Sigmoid colon (tissue), 7 donors: Measurements from ENCODE around the gene DGKI. TPM values are rescaled to one million over a fixed set of nuclear protein-coding genes. Genes with fewer than 3 reads are reported as not detected.

Source experiments
- DNase-seq: peaks from one replicate; pipeline ENCODE4 v3.0.0-alpha.2; 2019
- H3K27ac ChIP-seq, 4 donors: fragments of 200-600 bp; sonication (generic); one replicate each; pipeline ENCODE4 v1.5.1; 2016 to 2019; ENCODE audit warnings: mild to moderate bottlenecking in 1 of 4
- H3K27me3 ChIP-seq, 3 donors: fragments of 200-600 bp; sonication (generic); one replicate each; pipeline ENCODE4 v1.5.1; 2019; ENCODE audit warnings: mild to moderate bottlenecking in 1 of 3
- H3K36me3 ChIP-seq, 4 donors: fragments of 200-600 bp; sonication (generic); one replicate each; pipeline ENCODE4 v1.5.1; 2016 to 2019
- H3K4me1 ChIP-seq, 4 donors: fragments of 200-600 bp; sonication (generic); one replicate each; pipeline ENCODE4 v1.5.1; 2017 to 2019
- H3K4me3 ChIP-seq, 4 donors: fragments of 200-600 bp; sonication (generic); one replicate each; pipeline ENCODE4 v1.5.1; 2017 to 2019; ENCODE audit warnings: mild to moderate bottlenecking in 2 of 4, moderate library complexity in 1 of 4
- H3K9me3 ChIP-seq, 4 donors: fragments of 200-600 bp in 3 of 4; sonication (generic) in 3 of 4; one replicate each; pipeline versions ENCODE4 v1.5.1 to v1.6.1; 2013 to 2019
- CTCF ChIP-seq, 4 experiments: fragments of 450-650 bp in 3 of 4; fragments of 200-600 bp in 1 of 4; IDR thresholded peaks; one replicate each; pipeline ENCODE4 v1.5.1; 2016 to 2019; ENCODE audit warnings: antibody characterized with exemption in 4 of 4, mild to moderate bottlenecking in 3 of 4, moderate library complexity in 2 of 4
- EP300 ChIP-seq, 4 donors: sonication (generic); formaldehyde crosslinking; IDR thresholded peaks; one replicate each; pipeline ENCODE4 v1.6.1; 2017; ENCODE audit warnings: antibody characterized with exemption in 4 of 4
- POLR2A ChIP-seq, 2 donors: fragments of 450-650 bp; IDR thresholded peaks; one replicate each; pipeline ENCODE4 v1.6.1; 2016; ENCODE audit warnings: antibody characterized with exemption in 2 of 2, mild to moderate bottlenecking in 2 of 2, moderate library complexity in 2 of 2
- POLR2AphosphoS5 ChIP-seq, 4 donors: sonication (generic); formaldehyde crosslinking; IDR thresholded peaks; one replicate each; pipeline ENCODE4 v1.6.1; 2017; ENCODE audit warnings: antibody characterized with exemption in 4 of 4
- WGBS, 2 donors: extraction: QIAGEN DNeasy Blood & Tissue Kit; methylation state at CpG; one replicate each; pipeline ENCODE4 v1.1.7; 2013; 5-methylcytosine and 5-hydroxymethylcytosine counted together
- intact Hi-C: fragments of 100-400 bp; cut with DNase I; formaldehyde crosslinking; loops from one replicate; pipeline ENCODE4 v1.15.1; 2023
- polyA plus RNA-seq, 3 donors: library from polyadenylated mRNA; stranded (reverse); fragments of 200-250 nt; gene quantifications; one replicate each; pipeline ENCODE4 v1.2.3, GENCODE V29; 2013
- total RNA-seq, 4 donors: library from RNA; depleted of rRNA; stranded (reverse); fragments of >200 nt; gene quantifications; one replicate each; pipeline ENCODE4 v1.1.0, GENCODE V29; 2016
- donor health status: healthy with polysubstance abuse.
- donor health status: Bipolar disorder and iron deficiency.
- donor health status: healthy.

DGKI gene
- total and polyA plus RNA-seq, 7 donors, result 0.17 to 7.6 (median 1.0) TPM; not detected in 1

GRCh38 chr7:137789215-137789882 lies 57.4 kb downstream of the DGKI start:
- no peaks in the 10 kb centered on the region for H3K27me3 ChIP-seq
- TF ChIP-seq CTCF (IDR thresholded peaks at IDR 0.05), result no peak
- TF ChIP-seq EP300 (IDR thresholded peaks at IDR 0.05), result no peak
- TF ChIP-seq POLR2A (IDR thresholded peaks at IDR 0.05), result no peak
- TF ChIP-seq POLR2AphosphoS5 (IDR thresholded peaks at IDR 0.05), result no peak
- no peaks in the 10 kb centered on the region for H3K4me1 ChIP-seq
- no peak overlapping the region for H3K4me3 ChIP-seq
- H3K9me3 ChIP-seq, result no peaks in the 10 kb centered on the region
- 84 to 86% methylated on average over 4 of the region's 4 CpGs for WGBS, 2 donors
- no peaks in the 10 kb centered on the region for H3K36me3 ChIP-seq
- H3K27ac ChIP-seq, result no peak overlapping the region
- no peak for DNase-seq
- intact Hi-C loops, result no loop called here

- H3K27ac ChIP-seq, result no peak overlapping the region
- 46 to 56% methylated on average over 3 of the region's 3 CpGs for WGBS, 2 donors
- H3K4me1 ChIP-seq, result no peaks in the 10 kb centered on the region
- H3K27me3 ChIP-seq, result no peaks in the 10 kb centered on the region
- intact Hi-C loops, result no loop called here
- H3K4me3 ChIP-seq, result no peak overlapping the region
- H3K9me3 ChIP-seq, result no peaks in the 10 kb centered on the region
- H3K36me3 ChIP-seq, result no peaks in the 10 kb centered on the region
- no peak for DNase-seq
- TF ChIP-seq POLR2AphosphoS5 (IDR thresholded peaks at IDR 0.05), result no peak
- no peak for TF ChIP-seq POLR2A (IDR thresholded peaks at IDR 0.05)
- no peak for TF ChIP-seq CTCF (IDR thresholded peaks at IDR 0.05)
- no peak for TF ChIP-seq EP300 (IDR thresholded peaks at IDR 0.05)
Observed at GRCh38 chr7:137787301-137787976, 59.3 kb downstream of the DGKI start.

- intact Hi-C loops, result no loop called here
- Histone ChIP-seq H3K4me1 (no peaks in the 10 kb centered on the region), H3K27ac (no peak overlapping the region), H3K4me3 (no peak overlapping the region), H3K9me3 (no peaks in the 10 kb centered on the region), H3K27me3 (no peaks in the 10 kb centered on the region), H3K36me3 (no peaks in the 10 kb centered on the region)
- no peak for DNase-seq
- TF ChIP-seq POLR2AphosphoS5 (IDR thresholded peaks at IDR 0.05), result no peak
Observed at GRCh38 chr7:137778511-137778910, 68.3 kb downstream of the DGKI start.

GRCh38 chr7:137774793-137775201 lies 72.0 kb downstream of the DGKI start:
- Histone ChIP-seq H3K27me3 (no peaks in the 10 kb centered on the region), H3K36me3 (no peaks in the 10 kb centered on the region), H3K4me3 (no peak overlapping the region), H3K27ac (no peak overlapping the region), H3K4me1 (no peaks in the 10 kb centered on the region), H3K9me3 (no peaks in the 10 kb centered on the region)
- intact Hi-C loops, result no loop called here
- 54 to 69% methylated on average over 4 of the region's 4 CpGs for WGBS, 2 donors
- no peak for TF ChIP-seq CTCF (IDR thresholded peaks at IDR 0.05)
- no peak for TF ChIP-seq EP300 (IDR thresholded peaks at IDR 0.05)
- TF ChIP-seq POLR2AphosphoS5 (IDR thresholded peaks at IDR 0.05), result no peak
- TF ChIP-seq POLR2A (IDR thresholded peaks at IDR 0.05), result no peak
- no peak for DNase-seq

- H3K9me3 ChIP-seq, result no peaks in the 10 kb centered on the region
- H3K27me3 ChIP-seq, result no peaks in the 10 kb centered on the region
- no peaks in the 10 kb centered on the region for H3K4me1 ChIP-seq
- intact Hi-C loops, result no loop called here
- no peak overlapping the region for H3K4me3 ChIP-seq
- H3K27ac ChIP-seq, result no peak overlapping the region
- DNase-seq, result no peak
- no peak for TF ChIP-seq CTCF (IDR thresholded peaks at IDR 0.05)
- no peak for TF ChIP-seq POLR2A (IDR thresholded peaks at IDR 0.05)
- no peak for TF ChIP-seq POLR2AphosphoS5 (IDR thresholded peaks at IDR 0.05)
- no peak for TF ChIP-seq EP300 (IDR thresholded peaks at IDR 0.05)
- no peaks in the 10 kb centered on the region for H3K36me3 ChIP-seq
Observed at GRCh38 chr7:137772748-137773147, 74.0 kb downstream of the DGKI start.
